NCI-H1048 (cell line): ENCODE measurements around the gene KIF26B.

ENCODE experiments used
- DNase-seq: peaks from one replicate; lab custom pipeline; 2025; lab: John Stamatoyannopoulos, UW

The KIF26B gene

GRCh38 chr1:245279346-245279745 lies 124.6 kb downstream of the KIF26B start:
- no peak for DNase-seq

GRCh38 chr1:245283001-245283400 lies 128.2 kb downstream of the KIF26B start:
- no peak for DNase-seq

GRCh38 chr1:245285168-245285567 lies 130.4 kb downstream of the KIF26B start:
- DNase-seq: no peak

- DNase-seq: peak; percentile 84
These were observed 134.0 kb downstream of the KIF26B start for GRCh38 chr1:245288796-245289195.

GRCh38 chr1:245290836-245291235 lies 136.1 kb downstream of the KIF26B start:
- DNase-seq: no peak

GRCh38 chr1:245291351-245291750 lies 136.6 kb downstream of the KIF26B start:
- DNase-seq: no peak

- no peak for DNase-seq
These were observed 137.4 kb downstream of the KIF26B start for GRCh38 chr1:245292141-245292540.

GRCh38 chr1:245292553-245292952 lies 137.8 kb downstream of the KIF26B start:
- no peak for DNase-seq

GRCh38 chr1:245294020-245294419 lies 139.2 kb downstream of the KIF26B start:
- no peak for DNase-seq

- no peak for DNase-seq
These were observed 144.0 kb downstream of the KIF26B start for GRCh38 chr1:245298781-245299180.

GRCh38 chr1:245301162-245301580 lies 146.4 kb downstream of the KIF26B start:
- DNase-seq: no peak

GRCh38 chr1:245301921-245302320 lies 147.1 kb downstream of the KIF26B start:
- no peak for DNase-seq

GRCh38 chr1:245304698-245305097 lies 149.9 kb downstream of the KIF26B start:
- no peak for DNase-seq

- no peak for DNase-seq
These were observed 151.2 kb downstream of the KIF26B start for GRCh38 chr1:245306020-245306419.

- no peak for DNase-seq
These were observed 152.0 kb downstream of the KIF26B start for GRCh38 chr1:245306628-245307410.

- no peak for DNase-seq
These were observed 156.1 kb downstream of the KIF26B start for GRCh38 chr1:245310571-245311531.

GRCh38 chr1:245311887-245312536 lies 157.2 kb downstream of the KIF26B start:
- no peak for DNase-seq

- no peak for DNase-seq
These were observed 158.8 kb downstream of the KIF26B start for GRCh38 chr1:245313576-245313975.

- no peak for DNase-seq
These were observed 162.0 kb downstream of the KIF26B start for GRCh38 chr1:245316784-245317183.

GRCh38 chr1:245317217-245317616 lies 162.4 kb downstream of the KIF26B start:
- no peak for DNase-seq

GRCh38 chr1:245319094-245319493 lies 164.3 kb downstream of the KIF26B start:
- DNase-seq: no peak

GRCh38 chr1:245322673-245323072 lies 167.9 kb downstream of the KIF26B start:
- no peak for DNase-seq
